Heart right ventricle (tissue), 16 donors: ENCODE measurements around the gene USP37. TPM values are rescaled to one million over a fixed set of nuclear protein-coding genes. Genes with fewer than 3 reads are reported as not detected.
"Not testable (repeated sequence)": the region's sequence is repeated elsewhere in the genome, so short reads cannot be mapped to it uniquely, and the experiment has no call there.

Source experiments
- ATAC-seq, 8 donors: fragments of 200-7000 bp; cut with Tn5 transposase; one replicate each; pipeline ENCODE4 v1.9.1; 2020; ENCODE audit warnings: mild to moderate bottlenecking in 8 of 8, moderate library complexity in 8 of 8, moderate number of reproducible peaks in 1 of 8
- DNase-seq, 2 donors: peaks; one replicate each; pipeline ENCODE4 v3.0.0-alpha.2; 2020
- H3K27ac ChIP-seq, 10 donors: fragments of 200-600 bp; sonication (generic) in 2 of 10; one replicate each; pipeline versions ENCODE4 v1.5.0 to v1.8.0; 2020 to 2022; ENCODE audit warnings: mild to moderate bottlenecking in 3 of 10
- H3K27me3 ChIP-seq, 7 donors: fragments of 200-600 bp; one replicate each; pipeline ENCODE4 v1.8.0; 2021 to 2022; ENCODE audit warnings: mild to moderate bottlenecking in 2 of 7
- H3K36me3 ChIP-seq, 9 donors: fragments of 200-600 bp; sonication (generic) in 1 of 9; one replicate each; pipeline versions ENCODE4 v1.5.0 to v1.8.0; 2020 to 2022; ENCODE audit warnings: mild to moderate bottlenecking in 2 of 9
- H3K4me1 ChIP-seq, 9 donors: fragments of 200-600 bp; sonication (generic) in 1 of 9; one replicate each; pipeline versions ENCODE4 v1.5.0 to v1.8.0; 2020 to 2022; ENCODE audit warnings: mild to moderate bottlenecking in 4 of 9
- H3K4me3 ChIP-seq, 10 donors: fragments of 200-600 bp; sonication (generic) in 2 of 10; one replicate each; pipeline versions ENCODE4 v1.5.0 to v1.8.0; 2020 to 2022; ENCODE audit warnings: mild to moderate bottlenecking in 7 of 10, moderate library complexity in 2 of 10
- H3K9me3 ChIP-seq, 11 donors: fragments of 200-600 bp in 10 of 11; sonication (generic) in 2 of 11; one replicate each; pipeline versions ENCODE4 v1.5.0 to v1.8.0; 2013 to 2022; ENCODE audit warnings: mild to moderate bottlenecking in 2 of 11, control low read depth in 1 of 11, moderate library complexity in 1 of 11
- CTCF ChIP-seq, 9 donors: fragments of 200-600 bp; sonication (generic) in 2 of 9; IDR thresholded peaks; one replicate each; pipeline versions ENCODE4 v1.5.0 to v1.8.0; 2021 to 2022; ENCODE audit warnings: antibody characterized with exemption in 9 of 9, mild to moderate bottlenecking in 5 of 9, moderate library complexity in 1 of 9
- whole genome bisulfite sequencing, 2 donors: extraction: QIAGEN DNeasy Blood & Tissue Kit; methylation state at CpG; one replicate each; pipeline ENCODE4 v1.1.7; 2013; ENCODE audit warnings: inconsistent platforms in 1 of 2; 5-methylcytosine and 5-hydroxymethylcytosine counted together
- intact Hi-C, 10 donors: fragments of 100-400 bp; cut with DNase I; formaldehyde crosslinking; loops; one replicate each; pipeline versions ENCODE4 v1.11.1 to v1.14.2; 2022
- polyA plus RNA-seq, 2 donors: library from polyadenylated mRNA; stranded (reverse); fragments of 200-250 nt; gene quantifications; one replicate each; pipeline ENCODE4 v1.2.3, GENCODE V29; 2013
- total RNA-seq, 10 donors: library from RNA; stranded (reverse); fragmentation: NEBNext Ultra II Directional in 3 of 10; extraction: Animal tissue kit (Norgen Biotek cat#: 25700) in 3 of 10; gene quantifications; one replicate each; pipeline versions ENCODE4 v1.2.1 to v1.2.4, GENCODE V29; 2021 to 2023
- donor health status: Arrhythmogenic right ventricular cardiomyopathy.
- donor health status: ischemic (EF 13 %, LVEDD 7.1; RV severe dilation, severe dysfunction).
- donor health status: healthy with polysubstance abuse.
- donor health status: DM: no; HTN: yes; CAD: no.
- donor health status: DM: no; HTN: no; CAD: no.
- donor health status: ischemic (EF 25% LVEDD 6.9; RV normal size, moderate dysfunction).
- donor health status: ischemic (EF 25% LVEDD 5.7; RV mildly dilated, moderate dysfunction).
- donor health status: healthy.
- donor health status: DM: yes; HTN: yes; CAD: no.
- donor health status: Ischemic cardiomyopathy.
- donor health status: ischemic (EF 35%, LVEDD 5.7; RV mildly dilated, moderate dysfunction).
- donor health status: nonischemic (EF 11% LVEDD 7.7; RV severe dilation, severe dysfunction).
- donor health status: DM: yes; HTN: yes; CAD: no.
- donor health status: PGD.
- donor health status: ischemic (EF 29% LVEDD 5.4; RV normal size, mild dysfunction).
- donor health status: nonischemic (EF 23%, LVEDD 6.1; RV moderate dilation, normal function).

USP37 gene
- total and polyA plus RNA-seq, 12 donors: 1.8 to 11.1 (median 8.4) TPM

- no peak for ATAC-seq
- intact Hi-C loops: no loop called here
- H3K27ac ChIP-seq: no peak overlapping the region
- no peak for DNase-seq
- no peaks in the 10 kb centered on the region for H3K4me1 ChIP-seq
- H3K4me3 ChIP-seq: no peak overlapping the region
- H3K9me3 ChIP-seq: no peaks in the 10 kb centered on the region
- H3K36me3 ChIP-seq: peaks cover 0 to 100% (median 25%) of the 10 kb centered on the region in 9 donors
- no peak for TF ChIP-seq CTCF (IDR thresholded peaks at IDR 0.05)
- no peaks in the 10 kb centered on the region for H3K27me3 ChIP-seq
- WGBS, 2 donors: 89 to 94% methylated on average over 6 of the region's 6 CpGs
Measured at GRCh38 chr2:218536804-218537494, 31.2 kb downstream of the USP37 start.

GRCh38 chr2:218529990-218530389 lies 38.2 kb downstream of the USP37 start:
- Histone ChIP-seq H3K9me3 (peaks cover 0 to 4% (median 0%) of the 10 kb centered on the region in 11 donors), H3K36me3 (peaks cover 0 to 100% (median 50%) of the 10 kb centered on the region in 9 donors), H3K4me1 (no peaks in the 10 kb centered on the region), H3K27ac (no peak overlapping the region), H3K27me3 (no peaks in the 10 kb centered on the region), H3K4me3 (no peak overlapping the region)
- WGBS, 2 donors: 97 to 98% methylated on average over 2 of the region's 2 CpGs
- intact Hi-C loops: no loop called here
- TF ChIP-seq CTCF (IDR thresholded peaks at IDR 0.05): no peak
- no peak for DNase-seq
- ATAC-seq: no peak

- DNase-seq, H3K4me1 ChIP-seq, H3K4me3 ChIP-seq, H3K27me3 ChIP-seq, ATAC-seq, intact Hi-C loops, H3K27ac ChIP-seq: not testable (repeated sequence)
- H3K9me3 ChIP-seq: peaks cover 0 to 17% (median 0%) of the 10 kb centered on the region in 11 donors
- H3K36me3 ChIP-seq: peaks cover 0 to 100% (median 43%) of the 10 kb centered on the region in 9 donors
- 98 to 99% methylated on average over 2 of the region's 2 CpGs for WGBS, 2 donors
Measured at GRCh38 chr2:218528409-218528808, 39.7 kb downstream of the USP37 start.

GRCh38 chr2:218523651-218524050 lies 44.5 kb downstream of the USP37 start:
- intact Hi-C loops: no loop called here
- H3K9me3 ChIP-seq: peaks cover 0 to 19% (median 0%) of the 10 kb centered on the region in 11 donors
- no peaks in the 10 kb centered on the region for H3K4me1 ChIP-seq
- no peaks in the 10 kb centered on the region for H3K27me3 ChIP-seq
- WGBS, 2 donors: 97 to 100% methylated on average over 1 of the region's 1 CpG
- DNase-seq (no peak), ATAC-seq (no peak)
- H3K4me3 ChIP-seq: no peak overlapping the region
- no peak overlapping the region for H3K27ac ChIP-seq
- no peak for TF ChIP-seq CTCF (IDR thresholded peaks at IDR 0.05)
- H3K36me3 ChIP-seq: peaks cover 0 to 80% (median 25%) of the 10 kb centered on the region in 9 donors

GRCh38 chr2:218518876-218519275 lies 49.3 kb downstream of the USP37 start:
- TF ChIP-seq CTCF (IDR thresholded peaks at IDR 0.05): no peak
- Histone ChIP-seq H3K4me3 (no peak overlapping the region), H3K36me3 (peaks cover 0 to 44% (median 0%) of the 10 kb centered on the region in 9 donors), H3K4me1 (no peaks in the 10 kb centered on the region), H3K27ac (no peak overlapping the region), H3K9me3 (peaks cover 0 to 6% (median 0%) of the 10 kb centered on the region in 11 donors), H3K27me3 (no peaks in the 10 kb centered on the region)
- no peak for DNase-seq
- intact Hi-C loops: no loop called here
- WGBS, 2 donors: 98% methylated on average over 1 of the region's 1 CpG
- no peak for ATAC-seq
